OCI-LY3 (cell line): ENCODE results near the gene FYB1.

Experiments used
- H2AFZ ChIP-seq: fragments of 200-600, 300-600 bp; shearing (Covaris generic); 2 replicates; pipeline ENCODE4 v1.6.0; 2014; ENCODE audit warnings: antibody characterized with exemption, low read depth, low read length
- H3K27ac ChIP-seq: fragments of 200-600, 300-600 bp; sonication (generic); 2 replicates; pipeline ENCODE4 v1.5.1; 2014; ENCODE audit warnings: mild to moderate bottlenecking, low read length, moderate library complexity, mixed read lengths
- H3K27me3 ChIP-seq: fragments of 200-600, 300-600 bp; sonication (generic); 2 replicates; pipeline ENCODE4 v1.6.1; 2014; ENCODE audit warnings: low read depth, low read length, mixed read lengths
- H3K36me3 ChIP-seq: fragments of 200-600, 300-600 bp; sonication (generic); replicated peaks from 2 replicates; pipeline ENCODE3; 2014; ENCODE audit warnings: low read depth, low read length, mixed read lengths
- H3K4me1 ChIP-seq: fragments of 300-600, 200-600 bp; sonication (generic); 2 replicates; pipeline ENCODE4 v1.6.1; 2014; ENCODE audit warnings: low read length, mixed read lengths
- H3K4me2 ChIP-seq: fragments of 200-600, 300-600 bp; sonication (generic); 2 replicates; pipeline ENCODE4 v1.6.1; 2014; ENCODE audit warnings: low read length, mixed read lengths
- H3K4me3 ChIP-seq: fragments of 300-600, 200-600 bp; sonication (generic); 2 replicates; pipeline ENCODE4 v1.5.1; 2014; ENCODE audit warnings: antibody characterized with exemption, mild to moderate bottlenecking, low read length, moderate library complexity
- H3K79me2 ChIP-seq: fragments of 300-600, 200-600 bp; shearing (Covaris generic); 2 replicates; pipeline ENCODE4 v1.6.1; 2014; ENCODE audit warnings: mild to moderate bottlenecking, low read length, mixed read lengths
- H3K9ac ChIP-seq: fragments of 300-600, 200-600 bp; shearing (Covaris generic); 2 replicates; pipeline ENCODE4 v1.6.0; 2014; ENCODE audit warnings: mild to moderate bottlenecking, low read length, moderate library complexity
- H3K9me3 ChIP-seq: fragments of 200-600, 300-600 bp; shearing (Covaris generic); 2 replicates; pipeline ENCODE4 v1.6.1; 2014; ENCODE audit warnings: low read length, mixed read lengths; ENCODE audit not compliant: insufficient read depth
- H4K20me1 ChIP-seq: fragments of 200-600, 300-600 bp; sonication (generic); 2 replicates; pipeline ENCODE4 v1.6.1; 2016; ENCODE audit warnings: low read length, mixed read lengths; ENCODE audit not compliant: insufficient read depth
- EZH2phosphoT487 ChIP-seq: fragments of 200-600 bp; shearing (Covaris generic); IDR thresholded peaks from 2 replicates; pipeline ENCODE4 v1.6.1; 2018; ENCODE audit warnings: antibody characterized with exemption, mixed run types, low read depth
- TF ChIP-seq, protein P1 (sequence below): fragments of 200-600, 300-600 bp; sonication (generic); IDR thresholded peaks from 2 replicates; pipeline ENCODE4 v1.5.1; 2014; ENCODE audit warnings: antibody characterized with exemption, low read length, low read depth

Gene FYB1

DNA sequence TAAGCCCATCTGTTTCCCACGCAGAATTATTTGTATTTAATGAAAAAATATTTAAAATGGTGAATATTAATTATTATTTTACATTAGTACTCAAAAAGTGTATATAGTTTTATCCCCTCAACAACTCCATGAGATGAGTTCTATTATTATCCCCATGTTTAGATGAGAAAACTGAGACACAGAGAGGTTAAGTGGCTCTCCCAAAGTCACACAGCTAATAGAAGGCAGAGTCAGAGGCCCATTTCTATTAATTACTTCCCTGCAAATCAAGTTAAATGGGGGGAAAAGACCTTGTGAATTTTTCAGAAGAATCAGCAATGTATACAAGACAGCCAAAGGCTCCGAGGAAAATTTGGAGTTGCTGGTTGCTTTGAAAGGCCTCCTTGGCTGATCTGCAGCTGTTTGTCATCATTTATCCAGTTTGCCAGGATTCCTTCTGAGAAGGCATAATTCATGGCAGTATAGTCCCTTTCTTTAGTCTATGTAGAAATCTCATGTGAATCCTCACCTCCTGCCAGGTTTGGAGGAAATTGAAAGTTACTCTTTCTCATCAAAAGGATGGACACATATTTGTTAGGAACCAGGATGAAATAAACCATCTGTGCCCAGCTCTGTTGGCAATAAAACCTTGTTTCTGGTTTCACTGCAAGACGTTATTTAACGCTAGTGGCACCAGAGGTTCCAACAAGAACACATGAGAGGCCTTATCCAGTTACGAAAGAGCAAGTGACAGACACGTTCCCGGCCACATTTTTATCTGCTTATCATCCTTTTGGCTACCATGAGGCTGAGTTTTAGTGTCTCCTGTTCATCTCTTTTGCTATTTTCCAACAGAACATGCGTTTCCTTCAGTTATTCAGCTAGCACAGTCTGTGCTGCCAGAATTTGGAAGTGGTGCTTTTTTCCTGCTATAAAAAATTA is 621 bp downstream of the FYB1 start:
- H2AFZ ChIP-seq: no peak overlapping the region
- no peak overlapping the region for H3K4me2 ChIP-seq

DNA sequence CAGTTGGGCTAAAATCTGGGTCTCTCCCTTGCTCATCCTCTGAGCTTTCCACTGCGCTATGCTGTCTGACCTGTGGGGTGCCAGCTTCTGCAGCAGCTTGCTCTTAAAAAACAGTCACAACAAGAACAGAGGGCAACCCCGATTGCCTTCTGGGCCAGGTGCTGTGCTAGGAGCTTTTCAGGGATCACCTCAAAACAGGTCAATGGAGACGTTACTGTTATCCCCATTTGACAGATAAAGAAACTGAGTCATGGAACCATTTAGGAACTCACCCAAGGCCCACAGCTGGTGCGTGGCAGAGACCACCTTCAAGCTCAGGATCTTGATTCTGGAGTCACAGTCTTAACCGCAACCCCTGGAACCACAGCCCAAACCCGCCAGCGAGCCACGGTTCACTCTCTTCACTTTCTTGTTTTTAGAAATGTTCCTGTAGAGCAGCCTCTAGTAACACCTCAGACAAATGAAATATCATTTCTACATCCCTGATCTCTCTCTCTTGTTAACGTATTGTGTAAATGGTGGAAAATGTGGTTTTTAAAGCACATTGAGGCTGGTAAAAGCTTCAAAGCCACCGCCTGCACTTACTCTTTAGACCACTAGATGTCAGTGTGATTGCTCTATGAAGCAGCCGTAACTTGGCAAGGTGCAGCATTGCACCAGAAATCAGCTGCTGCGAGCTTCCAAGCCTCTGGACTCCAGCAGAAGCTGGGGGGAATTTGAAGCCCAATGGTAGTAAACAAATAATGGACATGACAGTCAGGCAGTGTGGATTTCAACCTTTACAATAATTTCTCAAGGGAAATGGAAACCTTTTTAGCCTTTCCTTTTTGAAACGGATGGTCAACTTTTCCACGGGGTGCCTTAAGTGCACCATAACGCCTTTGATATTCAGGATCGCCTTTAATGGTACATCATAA is 1.7 kb downstream of the FYB1 start:
- Histone ChIP-seq H3K4me2 (peak overlapping the region; percentile 24; the same call in 1 of the 2 replicates), H3K4me3 (no peak overlapping the region), H3K27ac (no peak overlapping the region), H3K27me3 (no peaks in the 10 kb centered on the region), H3K9ac (no peak overlapping the region), H3K4me1 (no peaks in the 10 kb centered on the region), H3K79me2 (no peaks in the 10 kb centered on the region), H3K9me3 (no peaks in the 10 kb centered on the region), H4K20me1 (no peaks in the 10 kb centered on the region), H2AFZ (no peak overlapping the region; the same call in 1 of the 2 replicates), H3K36me3 (no peaks in the 10 kb centered on the region)
- TF ChIP-seq, protein P1, sequence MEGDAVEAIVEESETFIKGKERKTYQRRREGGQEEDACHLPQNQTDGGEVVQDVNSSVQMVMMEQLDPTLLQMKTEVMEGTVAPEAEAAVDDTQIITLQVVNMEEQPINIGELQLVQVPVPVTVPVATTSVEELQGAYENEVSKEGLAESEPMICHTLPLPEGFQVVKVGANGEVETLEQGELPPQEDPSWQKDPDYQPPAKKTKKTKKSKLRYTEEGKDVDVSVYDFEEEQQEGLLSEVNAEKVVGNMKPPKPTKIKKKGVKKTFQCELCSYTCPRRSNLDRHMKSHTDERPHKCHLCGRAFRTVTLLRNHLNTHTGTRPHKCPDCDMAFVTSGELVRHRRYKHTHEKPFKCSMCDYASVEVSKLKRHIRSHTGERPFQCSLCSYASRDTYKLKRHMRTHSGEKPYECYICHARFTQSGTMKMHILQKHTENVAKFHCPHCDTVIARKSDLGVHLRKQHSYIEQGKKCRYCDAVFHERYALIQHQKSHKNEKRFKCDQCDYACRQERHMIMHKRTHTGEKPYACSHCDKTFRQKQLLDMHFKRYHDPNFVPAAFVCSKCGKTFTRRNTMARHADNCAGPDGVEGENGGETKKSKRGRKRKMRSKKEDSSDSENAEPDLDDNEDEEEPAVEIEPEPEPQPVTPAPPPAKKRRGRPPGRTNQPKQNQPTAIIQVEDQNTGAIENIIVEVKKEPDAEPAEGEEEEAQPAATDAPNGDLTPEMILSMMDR: peak; percentile 83
- no peak for TF ChIP-seq EZH2phosphoT487

More for the DNA sequence above, 621 bp downstream of the FYB1 start:
- TF ChIP-seq, protein P1: no peak
- H3K79me2 ChIP-seq: no peaks in the 10 kb centered on the region
- no peak overlapping the region for H3K4me3 ChIP-seq
- H3K27ac ChIP-seq: no peak overlapping the region
- H3K4me1 ChIP-seq: no peaks in the 10 kb centered on the region
- H3K27me3 ChIP-seq: no peaks in the 10 kb centered on the region
- H3K9me3 ChIP-seq: no peaks in the 10 kb centered on the region
- H4K20me1 ChIP-seq: no peaks in the 10 kb centered on the region
- no peaks in the 10 kb centered on the region for H3K36me3 ChIP-seq
- no peak overlapping the region for H3K9ac ChIP-seq

DNA sequence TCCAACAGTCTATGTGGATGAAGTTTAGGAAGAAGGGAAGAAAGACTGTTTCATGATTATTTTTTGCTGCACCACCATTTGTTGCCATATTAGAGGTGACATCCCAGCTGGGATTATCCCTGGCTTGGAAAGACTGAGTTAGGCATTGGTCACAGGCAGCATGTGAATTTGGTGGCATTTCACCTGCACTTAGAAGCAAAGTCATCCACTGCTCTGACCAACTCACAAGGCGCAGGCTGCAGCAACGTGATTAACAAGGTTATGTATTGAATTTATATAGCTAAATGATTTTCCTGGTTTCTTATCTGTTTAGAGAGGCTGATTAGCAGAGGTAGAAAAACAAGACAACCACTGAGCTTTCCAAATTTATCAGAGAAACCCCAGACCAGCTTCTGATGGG is 2.7 kb downstream of the FYB1 start:
- no peak overlapping the region for H2AFZ ChIP-seq

More for the DNA sequence above, 2.7 kb downstream of the FYB1 start:
- Histone ChIP-seq H3K79me2 (no peaks in the 10 kb centered on the region), H3K4me3 (no peak overlapping the region), H3K4me2 (no peak overlapping the region), H3K27ac (no peak overlapping the region), H3K4me1 (peaks cover 2% of the 10 kb centered on the region; the same call in 1 of the 2 replicates), H3K36me3 (no peaks in the 10 kb centered on the region), H3K9me3 (no peaks in the 10 kb centered on the region), H3K9ac (no peak overlapping the region), H3K27me3 (no peaks in the 10 kb centered on the region), H4K20me1 (no peaks in the 10 kb centered on the region)
- TF ChIP-seq, protein P1: no peak
- TF ChIP-seq EZH2phosphoT487: no peak
